ENCODE results near the gene PPP3CA.

PPP3CA gene

GRCh38 chr4:101065346-101065745, 282.0 kb downstream of the PPP3CA start:
- in situ Hi-C loops (cut with MboI; ENCODE audit: low sequenced_read_pairs), result no loop called here

GRCh38 chr4:101064541-101065180, 282.7 kb downstream of the PPP3CA start:
- in situ Hi-C loops (cut with MboI; ENCODE audit: low sequenced_read_pairs), result no loop called here

- in situ Hi-C loops (cut with MboI; ENCODE audit: low sequenced_read_pairs), result no loop called here
Measured at GRCh38 chr4:101055392-101055791, 291.9 kb downstream of the PPP3CA start.

GRCh38 chr4:101050837-101051205, 296.5 kb downstream of the PPP3CA start:
- in situ Hi-C loops (cut with MboI; ENCODE audit: low sequenced_read_pairs), result no loop called here

- in situ Hi-C loops (cut with MboI; ENCODE audit: low sequenced_read_pairs), result no loop called here
Measured at GRCh38 chr4:101050088-101050836, 297.1 kb downstream of the PPP3CA start.

- in situ Hi-C loops (cut with MboI; ENCODE audit: low sequenced_read_pairs), result no loop called here
Measured at GRCh38 chr4:101049549-101050001, 297.8 kb downstream of the PPP3CA start.

GRCh38 chr4:101044766-101045165, 302.6 kb downstream of the PPP3CA start:
- in situ Hi-C loops (cut with MboI; ENCODE audit: low sequenced_read_pairs), result no loop called here

- in situ Hi-C loops (cut with MboI; ENCODE audit: low sequenced_read_pairs), result no loop called here
Measured at GRCh38 chr4:101042847-101043246, 304.5 kb downstream of the PPP3CA start.

- in situ Hi-C loops (cut with MboI; ENCODE audit: low sequenced_read_pairs), result no loop called here
Measured at GRCh38 chr4:101040776-101041175, 306.6 kb downstream of the PPP3CA start.

- in situ Hi-C loops (cut with MboI; ENCODE audit: low sequenced_read_pairs), result no loop called here
Measured at GRCh38 chr4:101039367-101039766, 308.0 kb downstream of the PPP3CA start.

- in situ Hi-C loops (cut with MboI; ENCODE audit: low sequenced_read_pairs), result no loop called here
Measured at GRCh38 chr4:101037938-101038413, 309.4 kb downstream of the PPP3CA start.

GRCh38 chr4:101037249-101037648, 310.1 kb downstream of the PPP3CA start:
- in situ Hi-C loops (cut with MboI; ENCODE audit: low sequenced_read_pairs), result no loop called here

GRCh38 chr4:101035487-101035886, 311.8 kb downstream of the PPP3CA start:
- in situ Hi-C loops (cut with MboI; ENCODE audit: low sequenced_read_pairs), result no loop called here

- in situ Hi-C loops (cut with MboI; ENCODE audit: low sequenced_read_pairs), result no loop called here
Measured at GRCh38 chr4:101033986-101034385, 313.3 kb downstream of the PPP3CA start.

GRCh38 chr4:101032541-101032940, 314.8 kb downstream of the PPP3CA start:
- in situ Hi-C loops (cut with MboI; ENCODE audit: low sequenced_read_pairs), result no loop called here

GRCh38 chr4:101031971-101032370, 315.4 kb downstream of the PPP3CA start:
- in situ Hi-C loops (cut with MboI; ENCODE audit: low sequenced_read_pairs), result no loop called here

GRCh38 chr4:101028886-101029285, 318.4 kb downstream of the PPP3CA start:
- in situ Hi-C loops (cut with MboI; ENCODE audit: low sequenced_read_pairs), result no loop called here

GRCh38 chr4:101027721-101028120, 319.6 kb downstream of the PPP3CA start:
- in situ Hi-C loops (cut with MboI; ENCODE audit: low sequenced_read_pairs), result no loop called here

- in situ Hi-C loops (cut with MboI; ENCODE audit: low sequenced_read_pairs), result no loop called here
Measured at GRCh38 chr4:101025755-101026154, 321.6 kb downstream of the PPP3CA start.

GRCh38 chr4:101022151-101023024, 324.9 kb downstream of the PPP3CA start:
- in situ Hi-C loops (cut with MboI; ENCODE audit: low sequenced_read_pairs), result no loop called here

- in situ Hi-C loops (cut with MboI; ENCODE audit: low sequenced_read_pairs), result no loop called here
Measured at GRCh38 chr4:101020956-101021355, 326.4 kb downstream of the PPP3CA start.
